Measurements from ENCODE around the gene RPS25. TPM values are rescaled to one million over a fixed set of nuclear protein-coding genes. Genes with fewer than 3 reads are reported as not detected.
"Not testable (repeated sequence)": the region's sequence is repeated elsewhere in the genome, so short reads cannot be mapped to it uniquely, and the experiment has no call there.

Gene RPS25
- total and polyA plus RNA-seq, 12 donors, result 743 to 1,607 (median 838) TPM

DNA sequence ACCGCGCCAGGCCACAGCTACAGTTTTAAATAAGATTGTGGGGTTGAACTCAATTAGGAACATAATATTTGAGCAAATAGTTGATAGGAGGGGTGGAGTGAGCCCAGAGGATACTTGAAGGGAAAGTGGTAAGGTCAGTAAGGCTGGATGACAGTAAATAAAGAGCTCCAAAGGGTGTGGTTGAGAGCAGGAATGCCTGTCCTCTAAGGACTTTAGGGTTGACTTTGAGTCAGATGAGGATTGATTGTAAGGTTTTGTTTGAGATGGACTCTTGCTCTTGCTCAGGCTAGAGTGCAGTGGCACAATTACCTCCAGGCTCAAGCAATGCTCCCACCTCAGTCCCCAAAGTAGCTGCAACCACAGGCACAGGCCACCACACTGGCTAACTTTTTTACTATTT lies 44.2 kb downstream of the RPS25 start:
- Histone ChIP-seq H3K4me3 (no peak overlapping the region), H3K27ac (no peak overlapping the region), H3K27me3 (peaks cover 7 to 27% (median 14%) of the 10 kb centered on the region in 7 donors), H3K4me1 (no peaks in the 10 kb centered on the region), H3K9me3 (no peaks in the 10 kb centered on the region), H3K36me3 (no peaks in the 10 kb centered on the region)
- TF ChIP-seq CTCF (IDR thresholded peaks at IDR 0.05), result no peak
- intact Hi-C loops (cut with DNase I), result loop anchor here in 1 of 10 donors (10.0 kb wide), 1 partner anchor 149 kb away; no protein-coding TSS in a partner anchor
- no peak for DNase-seq
- 70 to 99% methylated on average over 2 of the region's 2 CpGs for WGBS, 2 donors
- no peak for ATAC-seq

GRCh38 chr11:118971646-118972045 lies 46.5 kb downstream of the RPS25 start, which contains the start of gene FOXR1:
FOXR1 (plus strand) TSS chr11:118971761; CDS start chr11:118971932, 171 bp downstream.
- no peak within 1 kb of the TSS for H3K4me3 ChIP-seq
- H3K27me3 ChIP-seq, result peaks cover 7 to 27% (median 14%) of the 10 kb centered on the region in 7 donors
- no peak for ATAC-seq
- WGBS, 2 donors, result 27 to 31% methylated on average over 33 of the region's 33 CpGs
- TF ChIP-seq CTCF (IDR thresholded peaks at IDR 0.05), result no peak
- DNase-seq, result no peak
- no peaks in the 10 kb centered on the region for H3K36me3 ChIP-seq
- no peaks in the 10 kb centered on the region for H3K9me3 ChIP-seq
- H3K27ac ChIP-seq, result no peak within 1 kb of the TSS
- intact Hi-C loops (cut with DNase I), result loop anchor here in 1 of 10 donors (10.0 kb wide), 1 partner anchor 147 kb away; no protein-coding TSS in a partner anchor
- H3K4me1 ChIP-seq, result no peaks in the 10 kb centered on the region

DNA sequence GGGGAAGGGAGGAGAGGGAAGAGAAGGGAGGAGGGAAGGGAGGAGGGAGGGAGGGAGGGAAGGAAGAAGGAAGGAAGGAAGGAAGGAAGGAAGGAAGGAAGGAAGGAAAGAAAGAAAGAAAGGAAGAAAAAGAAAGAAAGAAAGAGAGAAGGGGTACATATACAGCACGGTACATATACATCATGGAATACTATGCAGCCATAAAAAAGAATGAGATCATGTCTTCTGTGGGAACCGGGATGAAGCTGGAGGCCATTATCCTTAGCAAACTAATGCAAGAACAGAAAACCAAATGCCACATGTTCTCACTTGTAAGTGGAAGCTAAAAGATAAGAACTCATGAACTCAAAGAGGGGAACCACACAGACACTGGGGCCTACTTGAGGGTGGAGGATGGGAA lies 48.6 kb downstream of the RPS25 start:
- intact Hi-C loops (cut with DNase I); H3K36me3 ChIP-seq; H3K4me1 ChIP-seq; H3K27ac ChIP-seq; ATAC-seq; H3K9me3 ChIP-seq; DNase-seq; H3K4me3 ChIP-seq: not testable (repeated sequence)
- 95% methylated on average over 2 of the region's 2 CpGs for WGBS, 2 donors
- H3K27me3 ChIP-seq, result peaks cover 7 to 27% (median 14%) of the 10 kb centered on the region in 7 donors

Small RNA genes within 50 kb of the gene (microRNA-seq; reads per million reads assigned to microRNA genes)
- gene MIR3656, result 0 to 0.51 reads per million in 2 donors

Other genes with a start within 250 kb of the RPS25 start
- gene DDX6, start 227.2 kb downstream of the RPS25 start, total RNA-seq, result 100 to 1,000 TPM in 9 of 10 donors, 10 to 100 TPM in 1; 89.0 to 179 (median 136) TPM
- gene DDX6, start 227.2 kb downstream of the RPS25 start, polyA plus RNA-seq, result 10 to 100 TPM; 17.1 to 23.9 TPM
- gene CXCR5, start 134.5 kb downstream of the RPS25 start, total RNA-seq, result under 1 TPM in 1 of 10 donors, not detected in 9; 0.16 TPM
- gene CXCR5, start 134.5 kb downstream of the RPS25 start, polyA plus RNA-seq, result under 1 TPM; 0.22 to 0.58 TPM
- 10 to 100 TPM; 29.4 to 57.7 (median 40.8) TPM for gene BCL9L, start 92.4 kb downstream of the RPS25 start, total RNA-seq
- gene BCL9L, start 92.4 kb downstream of the RPS25 start, polyA plus RNA-seq, result 10 to 100 TPM; 24.0 to 24.2 TPM
- gene UPK2, start 62.0 kb downstream of the RPS25 start, total RNA-seq, result not detected
- under 1 TPM in 1 of 2 donors, not detected in 1; 0.04 TPM for gene UPK2, start 62.0 kb downstream of the RPS25 start, polyA plus RNA-seq
- gene FOXR1, start 46.6 kb downstream of the RPS25 start, total RNA-seq, result not detected
- gene FOXR1, start 46.6 kb downstream of the RPS25 start, polyA plus RNA-seq, result not detected
- gene CENATAC, start 20.2 kb downstream of the RPS25 start, total RNA-seq, result 10 to 100 TPM in 7 of 10 donors, 1 to 10 TPM in 3; 7.8 to 13.5 (median 11.3) TPM
- gene CENATAC, start 20.2 kb downstream of the RPS25 start, polyA plus RNA-seq, result 10 to 100 TPM in 1 of 2 donors, 1 to 10 TPM in 1; 8.2 to 85.2 TPM
- 10 to 100 TPM; 29.5 to 51.4 (median 37.5) TPM for gene TRAPPC4, start 423 bp upstream of the RPS25 start, total RNA-seq
- 10 to 100 TPM; 14.6 to 95.1 TPM for gene TRAPPC4, start 423 bp upstream of the RPS25 start, polyA plus RNA-seq
- gene SLC37A4, start 12.5 kb upstream of the RPS25 start, total RNA-seq, result 10 to 100 TPM in 1 of 10 donors, 1 to 10 TPM in 9; 3.8 to 12.0 (median 6.5) TPM
- 10 to 100 TPM in 1 of 2 donors, 1 to 10 TPM in 1; 7.6 to 11.1 TPM for gene SLC37A4, start 12.5 kb upstream of the RPS25 start, polyA plus RNA-seq
- 10 to 100 TPM; 45.0 to 96.4 (median 64.4) TPM for gene HYOU1, start 38.9 kb upstream of the RPS25 start, total RNA-seq
- gene HYOU1, start 38.9 kb upstream of the RPS25 start, polyA plus RNA-seq, result 100 to 1,000 TPM in 1 of 2 donors, 10 to 100 TPM in 1; 33.0 to 179 TPM
- gene VPS11, start 49.5 kb upstream of the RPS25 start, total RNA-seq, result 10 to 100 TPM; 15.7 to 23.8 (median 21.5) TPM
- gene VPS11, start 49.5 kb upstream of the RPS25 start, polyA plus RNA-seq, result 10 to 100 TPM; 23.7 to 44.2 TPM
- gene HMBS, start 66.5 kb upstream of the RPS25 start, total RNA-seq, result 10 to 100 TPM; 14.3 to 24.9 (median 17.3) TPM
- gene HMBS, start 66.5 kb upstream of the RPS25 start, polyA plus RNA-seq, result 10 to 100 TPM; 33.0 to 39.7 TPM
- 10 to 100 TPM in 9 of 10 donors, 1 to 10 TPM in 1; 8.6 to 23.2 (median 16.5) TPM for gene DPAGT1, start 83.5 kb upstream of the RPS25 start, total RNA-seq
- 10 to 100 TPM; 15.3 to 24.3 TPM for gene DPAGT1, start 83.5 kb upstream of the RPS25 start, polyA plus RNA-seq
- gene C2CD2L, start 89.0 kb upstream of the RPS25 start, total RNA-seq, result 10 to 100 TPM in 3 of 10 donors, 1 to 10 TPM in 7; 6.6 to 13.7 (median 8.4) TPM
- gene C2CD2L, start 89.0 kb upstream of the RPS25 start, polyA plus RNA-seq, result 10 to 100 TPM in 1 of 2 donors, 1 to 10 TPM in 1; 6.1 to 11.6 TPM
- gene HINFP, start 103.2 kb upstream of the RPS25 start, total RNA-seq, result 10 to 100 TPM in 8 of 10 donors, 1 to 10 TPM in 2; 8.9 to 15.8 (median 11.5) TPM
- 10 to 100 TPM in 1 of 2 donors, 1 to 10 TPM in 1; 8.6 to 18.1 TPM for gene HINFP, start 103.2 kb upstream of the RPS25 start, polyA plus RNA-seq
- 1 to 10 TPM in 7 of 10 donors, under 1 TPM in 3; 0.40 to 1.6 (median 1.2) TPM for gene ABCG4, start 130.7 kb upstream of the RPS25 start, total RNA-seq
- 1 to 10 TPM in 1 of 2 donors, under 1 TPM in 1; 0.17 to 1.1 TPM for gene ABCG4, start 130.7 kb upstream of the RPS25 start, polyA plus RNA-seq
- 10 to 100 TPM; 24.3 to 39.3 (median 33.6) TPM for gene NLRX1, start 150.4 kb upstream of the RPS25 start, total RNA-seq
- gene NLRX1, start 150.4 kb upstream of the RPS25 start, polyA plus RNA-seq, result 10 to 100 TPM in 1 of 2 donors, 1 to 10 TPM in 1; 7.9 to 11.1 TPM
- under 1 TPM in 1 of 10 donors, not detected in 9; 0.32 TPM for gene NHERF4, start 167.1 kb upstream of the RPS25 start, total RNA-seq
- not detected for gene NHERF4, start 167.1 kb upstream of the RPS25 start, polyA plus RNA-seq
- 10 to 100 TPM in 2 of 10 donors, 1 to 10 TPM in 8; 7.3 to 15.6 (median 8.5) TPM for gene CBL, start 188.0 kb upstream of the RPS25 start, total RNA-seq
- gene CBL, start 188.0 kb upstream of the RPS25 start, polyA plus RNA-seq, result 1 to 10 TPM; 2.7 to 8.0 TPM

Measured in heart right ventricle (tissue), 16 donors.